Skeletal muscle satellite cell (primary cell): Measurements from ENCODE around the gene FDXR.
"Not testable (repeated sequence)": the region's sequence is repeated elsewhere in the genome, so short reads cannot be mapped to it uniquely, and the experiment has no call there.

Experiments used
- H3K27me3 ChIP-seq: 2 replicates; pipeline ENCODE4 v1.7.0; 2013; ENCODE audit warnings: low read length; ENCODE audit not compliant: control insufficient read depth, insufficient read depth
- H3K36me3 ChIP-seq: 2 replicates; pipeline ENCODE4 v1.7.0; 2013; ENCODE audit warnings: mild to moderate bottlenecking, control low read depth, low read length; ENCODE audit not compliant: insufficient read depth
- H3K4me1 ChIP-seq: 2 replicates; pipeline ENCODE4 v1.7.0; 2013; ENCODE audit warnings: low read length; ENCODE audit not compliant: control insufficient read depth, insufficient read depth
- H3K4me2 ChIP-seq: 2 replicates; pipeline ENCODE4 v1.7.0; 2013; ENCODE audit warnings: mild to moderate bottlenecking, low read length
- H3K4me3 ChIP-seq: 2 replicates; pipeline ENCODE4 v1.7.0; 2013; ENCODE audit warnings: low read length
- H3K9ac ChIP-seq: 2 replicates; pipeline ENCODE4 v1.7.0; 2013; ENCODE audit warnings: mild to moderate bottlenecking, low read depth, low read length, moderate library complexity
- H3K9me3 ChIP-seq: replicated peaks from 2 replicates; pipeline ENCODE4 v1.7.0; 2013; ENCODE audit warnings: mild to moderate bottlenecking, control low read depth, low read length

The FDXR gene

DNA sequence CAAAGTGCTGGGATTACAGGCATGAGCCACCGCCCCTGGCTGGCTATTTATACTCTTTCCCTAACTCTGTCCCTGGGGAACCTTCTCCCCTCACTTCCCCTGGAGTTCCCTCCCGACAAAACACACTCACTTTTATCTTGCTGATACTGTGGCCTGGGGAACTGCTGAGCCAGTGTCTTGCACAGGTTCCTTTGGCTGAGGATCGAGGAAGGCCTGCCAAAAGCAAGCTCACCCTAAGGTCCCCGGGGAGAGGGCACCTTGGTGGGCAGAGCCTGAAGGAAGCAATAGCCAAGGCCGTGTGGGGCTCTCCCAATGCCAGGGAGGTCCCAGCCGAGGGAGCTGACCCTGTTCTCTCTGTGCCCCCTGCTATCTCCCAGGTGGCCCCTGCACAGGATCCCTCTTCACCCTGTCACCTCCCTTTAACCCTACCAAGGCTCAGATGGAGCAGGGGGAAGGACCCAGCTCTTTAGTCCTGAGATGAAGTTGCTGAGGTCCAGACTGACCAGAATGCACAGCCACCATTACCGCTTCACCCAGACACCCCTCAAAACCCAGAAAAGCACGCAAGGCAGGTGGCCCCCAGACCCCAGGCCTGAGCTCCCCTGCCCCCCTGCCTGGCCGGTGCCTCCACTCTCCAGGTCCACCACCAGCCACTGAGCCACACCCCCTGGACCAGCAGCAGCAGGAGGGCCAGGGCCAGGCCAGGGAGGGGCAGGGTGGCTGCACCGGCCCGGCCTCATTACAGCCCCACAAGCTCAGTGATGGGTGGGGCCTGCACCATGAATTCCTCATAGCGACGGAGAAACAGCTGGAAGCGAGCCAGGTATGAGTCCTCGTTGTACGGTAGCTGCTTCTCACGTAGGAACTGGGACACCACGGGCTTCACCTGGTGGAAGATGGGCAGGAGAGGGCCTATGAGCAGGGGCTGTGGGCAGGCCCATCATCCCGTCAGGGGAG is 5.1 kb upstream of the FDXR start:
- Histone ChIP-seq H3K4me3 (no peak overlapping the region), H3K9ac (no peak overlapping the region), H3K4me1 (peaks cover 5% of the 10 kb centered on the region), H3K4me2 (no peak overlapping the region), H3K27me3 (peaks cover 38% of the 10 kb centered on the region), H3K9me3 (no peaks in the 10 kb centered on the region), H3K36me3 (no peaks in the 10 kb centered on the region)

DNA sequence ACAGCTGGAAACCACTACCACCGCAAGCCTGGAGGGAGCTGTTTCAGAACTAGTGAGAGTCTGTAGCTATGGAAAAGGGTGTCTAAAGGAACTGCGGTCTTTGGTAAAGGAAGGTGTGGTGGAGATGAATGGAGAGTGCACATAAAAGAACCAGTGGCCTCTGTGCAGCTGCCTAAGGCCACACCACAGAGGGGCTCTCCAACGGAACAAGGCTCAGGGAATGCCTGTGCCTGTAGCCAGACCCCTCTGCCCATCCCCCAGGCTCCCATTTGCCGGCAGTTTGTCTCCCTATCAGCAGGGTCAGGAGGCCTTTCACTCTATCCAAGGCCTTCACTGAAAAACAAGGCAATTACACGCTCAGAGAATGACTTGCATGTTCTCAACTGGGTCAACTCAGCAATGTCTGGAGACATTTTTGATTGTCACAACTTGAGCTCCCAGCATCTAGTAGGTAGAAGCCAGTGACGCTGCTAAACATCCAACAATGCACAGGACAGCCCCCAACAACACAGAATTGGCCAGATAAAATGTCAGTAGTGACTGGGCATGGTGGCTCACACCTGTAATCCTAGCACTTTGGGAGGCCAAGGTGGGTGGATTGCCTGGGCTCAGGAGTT is 3.3 kb upstream of the FDXR start:
- peaks cover 27% of the 10 kb centered on the region for H3K27me3 ChIP-seq
- peaks cover 15% of the 10 kb centered on the region for H3K4me1 ChIP-seq
- no peak overlapping the region for H3K9ac ChIP-seq
- no peak overlapping the region for H3K4me2 ChIP-seq
- H3K36me3 ChIP-seq = no peaks in the 10 kb centered on the region
- no peaks in the 10 kb centered on the region for H3K9me3 ChIP-seq
- no peak overlapping the region for H3K4me3 ChIP-seq

DNA sequence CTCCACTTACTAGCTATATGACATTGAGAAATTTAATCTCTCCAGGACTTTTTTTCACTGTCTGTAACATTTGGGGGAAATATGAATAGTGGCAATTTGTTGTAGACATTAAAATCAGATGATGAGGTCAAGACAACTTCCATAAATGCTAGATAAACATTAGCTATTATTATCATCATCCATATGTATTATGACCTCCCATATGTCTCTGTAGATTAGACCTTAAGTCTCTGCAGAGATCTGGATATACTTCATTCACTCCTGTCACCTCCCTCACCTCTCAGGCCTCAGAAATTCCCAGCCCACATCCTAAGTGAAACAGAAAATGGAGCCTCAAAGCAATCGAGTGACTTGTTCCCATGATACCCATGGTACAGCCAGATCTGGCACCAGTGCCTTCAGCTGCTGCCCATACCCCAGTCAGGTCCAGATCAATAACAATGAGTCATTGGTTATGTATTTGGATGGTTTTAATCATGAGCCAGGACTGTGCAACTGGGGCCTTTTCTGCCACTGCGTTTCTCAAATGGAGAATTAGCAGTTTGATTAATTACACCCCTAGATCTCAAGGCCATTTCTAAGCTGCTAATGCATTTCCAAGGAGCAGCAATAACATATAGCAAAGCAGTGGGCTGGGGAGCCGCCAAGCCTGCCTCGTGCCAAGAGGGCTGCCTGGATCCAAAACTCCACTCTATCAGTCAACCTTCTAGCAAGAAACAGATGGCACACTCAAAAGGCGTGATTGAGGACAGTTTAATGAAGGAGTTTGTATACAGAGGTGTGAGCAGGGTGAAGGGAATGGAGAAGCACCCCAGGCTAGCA is 2.6 kb upstream of the FDXR start:
- Histone ChIP-seq H3K4me1 (peaks cover 15% of the 10 kb centered on the region), H3K27me3 (peaks cover 20% of the 10 kb centered on the region)

DNA sequence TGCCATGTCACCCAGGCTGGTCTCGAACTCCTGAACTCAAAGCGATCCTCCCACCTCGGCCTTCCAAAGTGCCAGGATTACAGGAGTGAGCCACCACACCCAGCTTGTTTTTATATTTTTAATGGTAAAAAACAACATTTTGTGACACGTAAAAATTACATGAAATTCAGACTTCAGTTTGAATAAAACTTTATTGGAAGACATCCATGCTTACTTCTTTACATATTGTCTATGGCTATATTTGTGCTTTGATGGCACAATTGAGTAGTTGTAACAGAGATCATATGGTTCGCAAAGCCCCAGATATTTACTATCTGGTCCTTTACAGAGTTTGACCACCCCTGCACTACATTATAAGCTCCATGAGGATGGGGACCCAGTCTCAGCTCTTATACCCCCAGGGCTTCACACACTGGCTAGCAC is 1.8 kb upstream of the FDXR start:
- no peak overlapping the region for H3K9ac ChIP-seq
- no peak overlapping the region for H3K4me3 ChIP-seq
- peaks cover 15% of the 10 kb centered on the region for H3K4me1 ChIP-seq
- no peak overlapping the region for H3K4me2 ChIP-seq
- no peaks in the 10 kb centered on the region for H3K9me3 ChIP-seq
- peaks cover 14% of the 10 kb centered on the region for H3K27me3 ChIP-seq
- no peaks in the 10 kb centered on the region for H3K36me3 ChIP-seq

More for the DNA sequence above, 2.6 kb upstream of the FDXR start:
- H3K9me3 ChIP-seq = no peaks in the 10 kb centered on the region
- H3K4me2 ChIP-seq = no peak overlapping the region
- H3K4me3 ChIP-seq = no peak overlapping the region
- H3K9ac ChIP-seq = no peak overlapping the region
- H3K36me3 ChIP-seq = no peaks in the 10 kb centered on the region

DNA sequence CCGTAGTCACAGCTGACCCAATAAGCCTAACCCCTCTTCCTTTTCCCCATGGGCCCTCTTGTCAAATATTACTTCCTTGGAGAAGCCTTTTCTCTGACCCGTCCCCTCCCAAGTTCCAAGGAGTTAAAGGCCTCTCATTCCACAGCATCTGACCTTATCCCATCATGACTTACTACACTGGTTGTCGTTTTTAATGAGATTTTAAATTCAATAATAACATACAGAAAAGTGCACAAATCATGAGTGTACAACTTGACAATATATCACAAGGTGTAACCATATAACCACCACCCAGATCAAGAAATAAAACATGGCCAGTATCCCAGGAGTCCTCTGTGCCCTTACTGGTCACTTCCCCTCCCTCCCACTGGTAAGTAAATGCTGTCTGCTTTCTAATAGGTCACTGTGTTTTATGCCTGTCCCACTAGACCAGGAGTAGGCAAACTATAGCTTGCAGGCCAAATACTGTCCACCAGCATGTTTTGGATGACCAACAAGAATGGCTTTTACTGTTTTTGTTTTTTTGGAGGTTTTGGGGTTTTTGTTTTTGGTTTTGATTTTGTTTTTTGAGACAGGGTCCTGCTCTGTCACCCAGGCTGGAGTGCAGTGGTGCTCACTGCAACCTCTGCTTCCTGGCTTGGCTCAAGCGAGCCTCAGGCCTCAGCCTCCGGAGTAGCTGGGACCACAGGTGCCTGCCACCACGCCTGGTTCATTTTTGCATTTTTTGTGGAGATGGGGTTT is 1.2 kb upstream of the FDXR start:
- H3K9me3 ChIP-seq = no peaks in the 10 kb centered on the region
- H3K4me3 ChIP-seq = peak overlapping the region; percentile 84
- H3K4me2 ChIP-seq = peak overlapping the region; percentile 85
- H3K4me1 ChIP-seq = peaks cover 15% of the 10 kb centered on the region
- peak overlapping the region; percentile 94 for H3K9ac ChIP-seq
- H3K36me3 ChIP-seq = no peaks in the 10 kb centered on the region
- peaks cover 10% of the 10 kb centered on the region for H3K27me3 ChIP-seq

DNA sequence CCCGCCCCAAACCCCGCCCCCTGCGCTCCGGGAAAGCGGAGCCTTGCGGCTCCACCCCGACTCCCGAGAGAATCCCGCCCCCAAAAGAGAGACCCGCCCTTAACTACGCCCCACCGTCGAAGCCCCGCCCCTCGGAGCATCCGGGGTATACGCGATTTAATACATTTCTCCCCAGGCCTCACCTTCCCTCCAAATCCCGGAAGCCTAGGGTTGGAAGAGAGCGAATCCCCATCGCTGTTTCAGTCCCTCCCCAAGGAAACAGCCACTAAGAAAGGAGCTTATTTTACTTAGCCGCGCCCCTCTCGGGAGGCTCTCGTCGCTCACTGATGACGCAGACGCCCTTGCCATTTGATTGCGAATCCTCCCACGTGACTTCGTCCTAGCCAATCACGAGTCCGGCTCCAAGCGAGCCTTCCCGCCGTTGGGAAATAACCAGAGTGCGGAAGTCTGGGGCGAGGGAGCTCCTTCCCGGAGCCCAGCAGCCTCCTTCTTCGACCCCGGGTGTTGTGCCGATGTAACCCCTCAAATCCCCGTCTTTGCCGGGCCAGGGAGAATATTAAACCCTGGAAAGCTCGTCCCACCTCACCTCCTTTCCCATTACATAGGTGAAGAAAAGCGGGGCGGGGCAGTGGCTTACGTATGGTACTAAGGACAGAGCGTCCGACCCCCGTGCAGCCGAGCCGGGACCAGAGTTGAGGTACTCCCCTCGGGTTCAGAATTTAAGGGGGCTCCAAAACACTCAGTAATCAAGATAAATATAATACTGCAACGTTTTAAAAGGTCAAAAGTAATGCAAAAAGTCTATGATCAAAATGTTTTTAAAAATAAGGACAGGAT is 461 bp upstream of the FDXR start:
- peaks cover 15% of the 10 kb centered on the region for H3K4me1 ChIP-seq
- no peaks in the 10 kb centered on the region for H3K36me3 ChIP-seq
- no peaks in the 10 kb centered on the region for H3K9me3 ChIP-seq
- H3K27me3 ChIP-seq = peaks cover 4% of the 10 kb centered on the region
- peak overlapping the region; percentile 95 for H3K4me2 ChIP-seq
- peak overlapping the region; percentile 94 for H3K9ac ChIP-seq
- peak overlapping the region; percentile 84 for H3K4me3 ChIP-seq

DNA sequence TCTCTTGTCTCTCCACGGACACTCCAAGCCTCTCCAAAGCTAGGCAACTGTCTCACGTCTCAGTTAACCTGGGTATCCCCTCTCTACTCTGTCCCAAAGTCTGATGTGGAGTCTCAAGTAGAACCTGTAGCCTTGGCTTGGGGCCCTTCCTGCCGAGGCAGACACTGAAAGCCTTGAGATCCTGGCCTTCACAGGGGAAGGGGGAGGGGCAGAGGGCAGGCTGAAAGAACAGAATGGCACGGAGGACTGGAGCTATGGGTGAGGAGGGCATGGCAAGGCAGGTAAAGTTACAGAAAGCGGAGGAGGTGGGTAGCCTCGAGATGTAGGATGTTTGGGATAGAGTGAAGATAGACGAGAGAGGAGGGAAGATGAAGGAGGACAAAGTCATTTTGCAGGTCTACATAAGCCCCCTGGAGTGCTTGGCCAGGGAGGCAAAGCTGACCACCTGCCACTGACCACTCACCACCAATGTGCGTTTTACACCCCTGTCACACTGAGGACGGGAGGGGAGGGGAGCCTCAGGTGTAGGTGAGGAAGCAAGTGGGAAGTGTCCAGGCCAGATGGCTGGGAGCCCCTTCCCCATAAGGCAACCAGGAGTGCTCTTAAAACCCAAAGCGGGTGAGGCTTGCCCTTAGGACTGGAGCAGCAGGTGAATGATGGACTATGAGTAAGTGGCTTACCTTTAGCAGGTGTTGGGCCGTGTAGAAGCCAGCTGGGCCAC is 1.3 kb downstream of the FDXR start:
- Histone ChIP-seq H3K4me2 (peak overlapping the region; percentile 95), H3K9me3 (no peaks in the 10 kb centered on the region), H3K4me1 (peaks cover 15% of the 10 kb centered on the region), H3K27me3 (no peaks in the 10 kb centered on the region), H3K4me3 (no peak overlapping the region), H3K9ac (no peak overlapping the region), H3K36me3 (no peaks in the 10 kb centered on the region)

DNA sequence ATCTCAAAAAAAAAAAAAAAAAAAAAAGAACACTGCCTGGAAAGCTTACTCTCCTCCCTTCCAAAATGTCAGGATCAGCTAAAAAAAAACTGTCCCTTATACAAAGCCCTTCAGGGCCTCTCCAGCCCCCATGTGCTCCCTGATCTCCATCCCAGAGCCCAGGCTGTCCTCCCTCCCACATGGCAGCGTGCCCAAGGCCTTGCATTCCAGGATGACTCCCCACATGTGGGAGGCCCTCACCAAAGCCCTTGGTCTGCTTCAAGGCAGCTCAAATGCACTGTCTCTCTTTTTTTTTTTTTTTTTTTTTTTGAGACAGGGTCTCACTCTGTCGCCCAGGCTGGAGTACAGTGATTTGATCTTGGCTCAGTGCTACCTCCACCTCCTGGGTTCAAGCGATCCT is 2.3 kb downstream of the FDXR start:
- H3K9ac ChIP-seq = no peak overlapping the region
- no peak overlapping the region for H3K4me2 ChIP-seq
- H3K27me3 ChIP-seq = no peaks in the 10 kb centered on the region
- no peaks in the 10 kb centered on the region for H3K36me3 ChIP-seq
- no peaks in the 10 kb centered on the region for H3K9me3 ChIP-seq
- H3K4me3 ChIP-seq = no peak overlapping the region
- peaks cover 15% of the 10 kb centered on the region for H3K4me1 ChIP-seq

DNA sequence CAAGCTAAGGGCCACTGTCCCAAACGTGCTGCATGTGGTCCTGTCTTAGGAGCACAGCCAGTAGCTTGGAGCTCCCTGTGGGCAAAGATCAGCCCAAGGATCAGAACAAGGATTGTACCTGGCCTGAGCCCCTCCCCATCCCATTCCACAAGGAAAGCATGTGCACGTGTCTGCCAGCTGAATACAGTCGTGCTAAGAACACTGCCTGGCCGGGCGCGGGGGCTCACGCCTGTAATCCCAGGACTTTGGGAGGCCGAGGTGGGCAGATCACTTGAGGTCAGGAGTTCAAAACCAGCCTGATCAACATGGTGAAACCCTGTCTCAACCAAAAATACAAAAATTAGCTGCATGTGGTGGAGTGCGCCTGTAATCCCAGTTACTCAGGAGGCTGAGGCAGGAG is 2.8 kb downstream of the FDXR start:
- H3K27me3 ChIP-seq, H3K9ac ChIP-seq, H3K4me2 ChIP-seq, H3K9me3 ChIP-seq, H3K4me3 ChIP-seq, H3K36me3 ChIP-seq: not testable (repeated sequence)
- H3K4me1 ChIP-seq = peaks cover 15% of the 10 kb centered on the region

DNA sequence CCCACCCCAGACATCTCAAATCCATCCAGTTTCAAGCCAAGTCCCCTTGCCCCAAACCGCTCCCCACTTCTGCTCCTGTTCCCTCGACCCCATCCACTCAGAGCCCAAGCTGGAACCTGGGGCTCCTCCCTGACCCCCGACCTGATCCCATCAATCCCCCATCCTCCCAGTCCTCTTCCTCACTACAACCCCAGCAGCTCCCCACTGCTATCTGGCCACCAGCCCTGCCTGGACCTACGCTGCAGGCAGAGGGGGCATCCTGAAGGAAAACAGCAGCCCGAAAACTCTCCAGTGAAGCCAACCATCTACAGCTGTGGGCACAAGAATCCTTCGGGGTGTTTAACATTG is 3.9 kb downstream of the FDXR start:
- H3K9ac ChIP-seq = no peak overlapping the region

More for the DNA sequence above, 3.9 kb downstream of the FDXR start:
- Histone ChIP-seq H3K4me1 (peaks cover 12% of the 10 kb centered on the region), H3K4me3 (no peak overlapping the region), H3K9me3 (no peaks in the 10 kb centered on the region), H3K36me3 (peaks cover 1% of the 10 kb centered on the region), H3K4me2 (no peak overlapping the region), H3K27me3 (no peaks in the 10 kb centered on the region)
